GM18858 (cell line): ENCODE results near the gene OR1L6.

ENCODE experiments used
- ATAC-seq: cut with Tn5 transposase; IDR thresholded peaks from one replicate; pipeline ENCODE4 v1.9.1; 2021; ENCODE audit not compliant: unreplicated experiment

OR1L6 gene

GRCh38 chr9:122742003-122742402, at the start of gene OR1L6:
TSS of gene OR1L6 (plus strand) at chr9:122742303. CDS start at chr9:122749848, 7,545 bp downstream.
- no peak for ATAC-seq

- no peak for ATAC-seq
These were observed 46.4 kb upstream of the OR1L6 start for GRCh38 chr9:122695696-122696095.

GRCh38 chr9:122718038-122718437, 24.1 kb upstream of the OR1L6 start:
- no peak for ATAC-seq

GRCh38 chr9:122719218-122719617, 22.9 kb upstream of the OR1L6 start:
- no peak for ATAC-seq

GRCh38 chr9:122723690-122724089, 18.4 kb upstream of the OR1L6 start, which contains the start of gene OR1L4:
TSS of gene OR1L4 (plus strand) at chr9:122723990. CDS start at chr9:122723990, 0 bp downstream.
- no peak for ATAC-seq

GRCh38 chr9:122754825-122755224, 12.7 kb downstream of the OR1L6 start:
- ATAC-seq = no peak

GRCh38 chr9:122767817-122768216, 25.7 kb downstream of the OR1L6 start:
- ATAC-seq = no peak

GRCh38 chr9:122777052-122777451, 34.9 kb downstream of the OR1L6 start:
- ATAC-seq = no peak

- ATAC-seq = no peak
These were observed 36.0 kb downstream of the OR1L6 start for GRCh38 chr9:122777935-122778627.

- ATAC-seq = no peak
These were observed 37.1 kb downstream of the OR1L6 start for GRCh38 chr9:122779181-122779580.

- ATAC-seq = no peak
These were observed 37.9 kb downstream of the OR1L6 start for GRCh38 chr9:122780026-122780425.

GRCh38 chr9:122781671-122782070, 39.6 kb downstream of the OR1L6 start:
- ATAC-seq = no peak

- no peak for ATAC-seq
These were observed 43.2 kb downstream of the OR1L6 start for GRCh38 chr9:122785269-122785668.

GRCh38 chr9:122786338-122786737, 44.2 kb downstream of the OR1L6 start:
- ATAC-seq = no peak

- ATAC-seq = no peak
These were observed 46.7 kb downstream of the OR1L6 start, which contains the start of gene OR5C1 for GRCh38 chr9:122788831-122789230. TSS of gene OR5C1 (plus strand) at chr9:122788933. CDS start at chr9:122788933, 0 bp downstream.

GRCh38 chr9:122789256-122790046, 47.3 kb downstream of the OR1L6 start:
- ATAC-seq = no peak

- no peak for ATAC-seq
These were observed 50.0 kb downstream of the OR1L6 start for GRCh38 chr9:122791872-122792669.

- no peak for ATAC-seq
These were observed 55.4 kb downstream of the OR1L6 start for GRCh38 chr9:122797316-122798063.
